Fibroblast of pulmonary artery (primary cell): Measurements from ENCODE around the gene CNTNAP2.

Source experiments
- DNase-seq: peaks from one replicate; pipeline ENCODE4 v3.0.0-alpha.2; 2010; ENCODE audit warnings: low read depth
- H3K4me3 ChIP-seq: replicated peaks from 2 replicates; pipeline ENCODE4 v1.5.1; 2011; ENCODE audit warnings: low read depth, mild to moderate bottlenecking, control low read depth, low read length, moderate library complexity
- CTCF ChIP-seq: IDR thresholded peaks from 2 replicates; pipeline ENCODE4 v1.5.1; 2011; ENCODE audit warnings: mild to moderate bottlenecking, control low read depth, low read length, inconsistent platforms; ENCODE audit errors: missing control alignments

Gene CNTNAP2

GRCh38 chr7:146709451-146710027 lies 592.9 kb downstream of the CNTNAP2 start:
- DNase-seq, result no peak
- no peak for TF ChIP-seq CTCF
- no peak overlapping the region for H3K4me3 ChIP-seq

- no peak overlapping the region for H3K4me3 ChIP-seq
- no peak for TF ChIP-seq CTCF
- DNase-seq, result no peak
Measured at GRCh38 chr7:146713205-146713604, 596.6 kb downstream of the CNTNAP2 start.

GRCh38 chr7:146713934-146714333 lies 597.3 kb downstream of the CNTNAP2 start:
- TF ChIP-seq CTCF, result no peak
- no peak overlapping the region for H3K4me3 ChIP-seq

GRCh38 chr7:146720195-146720594 lies 603.6 kb downstream of the CNTNAP2 start:
- no peak overlapping the region for H3K4me3 ChIP-seq
- no peak for DNase-seq
- no peak for TF ChIP-seq CTCF

More at GRCh38 chr7:146713934-146714333, 597.3 kb downstream of the CNTNAP2 start:
- no peak for DNase-seq

- DNase-seq, result no peak
- TF ChIP-seq CTCF, result no peak
- H3K4me3 ChIP-seq, result no peak overlapping the region
Measured at GRCh38 chr7:146722986-146723385, 606.4 kb downstream of the CNTNAP2 start.

GRCh38 chr7:146725520-146725919 lies 608.9 kb downstream of the CNTNAP2 start:
- no peak for TF ChIP-seq CTCF
- DNase-seq, result no peak
- H3K4me3 ChIP-seq, result no peak overlapping the region

- TF ChIP-seq CTCF, result no peak
- no peak overlapping the region for H3K4me3 ChIP-seq
- no peak for DNase-seq
Measured at GRCh38 chr7:146728141-146728540, 611.5 kb downstream of the CNTNAP2 start.
